GM21447 (cell line): ENCODE results near the gene JPT2.

ENCODE experiments used
- ATAC-seq: cut with Tn5 transposase; IDR thresholded peaks from one replicate; pipeline ENCODE4 v1.9.1; 2021; ENCODE audit not compliant: unreplicated experiment

Gene JPT2

GRCh38 chr16:1673424-1674151 is 4.5 kb upstream of the JPT2 start:
- ATAC-seq, result no peak

- no peak for ATAC-seq
Observed at GRCh38 chr16:1674306-1674705, 3.8 kb upstream of the JPT2 start.

GRCh38 chr16:1674751-1675664 is 3.1 kb upstream of the JPT2 start:
- no peak for ATAC-seq

GRCh38 chr16:1676661-1677060 is 1.4 kb upstream of the JPT2 start:
- ATAC-seq, result no peak

- ATAC-seq, result no peak
Observed at GRCh38 chr16:1677339-1677738, 740 bp upstream of the JPT2 start.

- peak; percentile 17 for ATAC-seq
Observed at GRCh38 chr16:1678500-1679098, 520 bp downstream of the JPT2 start.

GRCh38 chr16:1680361-1680760 is 2.3 kb downstream of the JPT2 start:
- no peak for ATAC-seq

GRCh38 chr16:1681032-1681431 is 3.0 kb downstream of the JPT2 start:
- ATAC-seq, result no peak

- ATAC-seq, result no peak
Observed at GRCh38 chr16:1687427-1688316, 9.6 kb downstream of the JPT2 start.

GRCh38 chr16:1688807-1689560 is 10.9 kb downstream of the JPT2 start:
- no peak for ATAC-seq

- no peak for ATAC-seq
Observed at GRCh38 chr16:1689853-1690252, 11.8 kb downstream of the JPT2 start.

- no peak for ATAC-seq
Observed at GRCh38 chr16:1690810-1691209, 12.7 kb downstream of the JPT2 start.

GRCh38 chr16:1691276-1691675 is 13.2 kb downstream of the JPT2 start:
- no peak for ATAC-seq

- no peak for ATAC-seq
Observed at GRCh38 chr16:1691956-1692355, 13.9 kb downstream of the JPT2 start.

GRCh38 chr16:1696863-1697262 is 18.8 kb downstream of the JPT2 start:
- ATAC-seq, result no peak

GRCh38 chr16:1698680-1699079 is 20.6 kb downstream of the JPT2 start:
- no peak for ATAC-seq

GRCh38 chr16:1700246-1700645 is 22.2 kb downstream of the JPT2 start:
- ATAC-seq, result no peak

- ATAC-seq, result no peak
Observed at GRCh38 chr16:1701216-1701878, 23.3 kb downstream of the JPT2 start.

- ATAC-seq, result peak; percentile 9
Observed at GRCh38 chr16:1705324-1705687, 27.2 kb downstream of the JPT2 start.
